Ureter (tissue), 1 donor: ENCODE data around the gene KCNIP3. TPM values are rescaled to one million over a fixed set of nuclear protein-coding genes. Genes with fewer than 3 reads are reported as not detected.
A peak's percentile ranks its signal among the peaks of the same experiment; 100 is the strongest.
"Not testable (repeated sequence)": the region's sequence is repeated elsewhere in the genome, so short reads cannot be mapped to it uniquely, and the experiment has no call there.

Experiments
- DNase-seq: peaks from one replicate; pipeline ENCODE4 v3.0.0-alpha.2; 2020; ENCODE audit warnings: low spot score
- total RNA-seq: library from RNA; stranded (reverse); gene quantifications from one replicate; pipeline ENCODE4 v1.2.4, GENCODE V29; 2023
- donor health status: DM: yes; HTN: yes; CAD: no.

Gene KCNIP3
- total RNA-seq, 1 donor from 2014 or later = 6.2 TPM

GRCh38 chr2:95382686-95383634, 85.8 kb downstream of the KCNIP3 start:
- DNase-seq = peak; percentile 33

GRCh38 chr2:95383635-95384027, 86.5 kb downstream of the KCNIP3 start:
- DNase-seq = peak; percentile 34

- no peak for DNase-seq
These were observed 87.9 kb downstream of the KCNIP3 start for GRCh38 chr2:95384854-95385569.

GRCh38 chr2:95385570-95385984, 88.4 kb downstream of the KCNIP3 start:
- no peak for DNase-seq

GRCh38 chr2:95386031-95386430, 88.9 kb downstream of the KCNIP3 start:
- no peak for DNase-seq

GRCh38 chr2:95387358-95387757, 90.2 kb downstream of the KCNIP3 start:
- DNase-seq = peak; percentile 10

- DNase-seq = peak; percentile 26
These were observed 91.0 kb downstream of the KCNIP3 start for GRCh38 chr2:95388091-95388692.

GRCh38 chr2:95388856-95389244, 91.7 kb downstream of the KCNIP3 start:
- no peak for DNase-seq

GRCh38 chr2:95389245-95390119, 92.3 kb downstream of the KCNIP3 start:
- DNase-seq = peak; percentile 58

GRCh38 chr2:95390272-95390880, 93.2 kb downstream of the KCNIP3 start:
- no peak for DNase-seq

- no peak for DNase-seq
These were observed 93.8 kb downstream of the KCNIP3 start for GRCh38 chr2:95390881-95391321.

- no peak for DNase-seq
These were observed 94.6 kb downstream of the KCNIP3 start for GRCh38 chr2:95391641-95392310.

- DNase-seq = no peak
These were observed 95.2 kb downstream of the KCNIP3 start for GRCh38 chr2:95392320-95392719.

GRCh38 chr2:95392730-95393455, 95.7 kb downstream of the KCNIP3 start:
- DNase-seq = no peak

GRCh38 chr2:95393901-95394300, 96.8 kb downstream of the KCNIP3 start:
- no peak for DNase-seq

GRCh38 chr2:95399061-95399460, 101.9 kb downstream of the KCNIP3 start:
- DNase-seq = no peak

GRCh38 chr2:95401480-95401879, 104.3 kb downstream of the KCNIP3 start:
- no peak for DNase-seq

GRCh38 chr2:95402004-95402369, 104.8 kb downstream of the KCNIP3 start:
- DNase-seq = not testable (repeated sequence)

GRCh38 chr2:95402370-95403203, 105.4 kb downstream of the KCNIP3 start, which contains the start of gene FAHD2A:
Gene FAHD2A (plus strand): TSS chr2:95402708. CDS start chr2:95405559, 2,851 bp downstream.
- peak; percentile 96 for DNase-seq
